ENCODE data around the gene ONECUT2.

- TF ChIP-seq CTCF (IDR thresholded peaks at IDR 0.05; ENCODE audit: insufficient read depth, low read length, poor library complexity, severe bottlenecking) (no peak), EZH2phosphoT487 (conservative IDR thresholded peaks at IDR 0.05; ENCODE audit: low read length) (no peak)
Observed at GRCh38 chr18:57443702-57444101, 8.5 kb downstream of the ONECUT2 start.

All from SU-DHL-6 (cell line).